Thyroid gland (tissue), 4 donors: ENCODE results near the gene CBARP. TPM values are rescaled to one million over a fixed set of nuclear protein-coding genes. Genes with fewer than 3 reads are reported as not detected.

Experiments used
- DNase-seq, 2 donors: peaks; one replicate each; pipeline ENCODE4 v3.0.0-alpha.2; 2019
- H3K27ac ChIP-seq, 3 donors: fragments of 200-600 bp; sonication (generic); 1 replicate in 2 of 3; 2 replicates in 1 of 3; pipeline ENCODE4 v1.5.1; 2016 to 2019; ENCODE audit warnings: mild to moderate bottlenecking in 1 of 3, moderate library complexity in 1 of 3
- H3K27me3 ChIP-seq: fragments of 200-600 bp; sonication (generic); one replicate; pipeline ENCODE4 v1.5.1; 2019
- H3K36me3 ChIP-seq, 2 donors: fragments of 200-600 bp; sonication (generic); one replicate each; pipeline ENCODE4 v1.5.1; 2016 to 2019
- H3K4me1 ChIP-seq, 2 donors: fragments of 200-600 bp; sonication (generic); one replicate each; pipeline ENCODE4 v1.5.1; 2017 to 2019
- H3K4me3 ChIP-seq, 3 donors: fragments of 200-600 bp; sonication (generic); replicated peaks in 1 of 3; 1 replicate in 2 of 3; 2 replicates in 1 of 3; pipeline ENCODE4 v1.5.1; 2016; ENCODE audit warnings: mild to moderate bottlenecking in 1 of 3
- H3K9me3 ChIP-seq: fragments of 200-600 bp; sonication (generic); one replicate; pipeline ENCODE4 v1.5.1; 2017
- CTCF ChIP-seq, 6 experiments: fragments of 200-600 bp in 3 of 6; fragments of 450-650 bp in 3 of 6; sonication (generic) in 3 of 6; IDR thresholded peaks; one replicate each; pipeline ENCODE4 v1.5.1; 2016 to 2019; ENCODE audit warnings: antibody characterized with exemption in 6 of 6, mild to moderate bottlenecking in 2 of 6, inconsistent platforms in 1 of 6, moderate library complexity in 1 of 6
- POLR2A ChIP-seq, 2 donors: fragments of 450-650 bp; IDR thresholded peaks; one replicate each; pipeline ENCODE4 v1.6.1; 2017; ENCODE audit warnings: antibody characterized with exemption in 2 of 2, mild to moderate bottlenecking in 2 of 2, moderate library complexity in 1 of 2
- WGBS, 2 donors: methylation state at CpG; one replicate each; pipeline ENCODE4 v1.1.5; 2017; 5-methylcytosine and 5-hydroxymethylcytosine counted together
- intact Hi-C: fragments of 100-400 bp; cut with DNase I; formaldehyde crosslinking; loops from one replicate; pipeline ENCODE4 v1.15.1; 2023
- total RNA-seq, 4 donors: library from RNA; depleted of rRNA; stranded (reverse); fragments of >200 nt; gene quantifications; one replicate each; pipeline ENCODE4 v1.2.3, GENCODE V29; 2016

Gene CBARP
- total RNA-seq, 4 donors from 2014 or later: 0.73 to 3.2 (median 1.5) TPM

DNA sequence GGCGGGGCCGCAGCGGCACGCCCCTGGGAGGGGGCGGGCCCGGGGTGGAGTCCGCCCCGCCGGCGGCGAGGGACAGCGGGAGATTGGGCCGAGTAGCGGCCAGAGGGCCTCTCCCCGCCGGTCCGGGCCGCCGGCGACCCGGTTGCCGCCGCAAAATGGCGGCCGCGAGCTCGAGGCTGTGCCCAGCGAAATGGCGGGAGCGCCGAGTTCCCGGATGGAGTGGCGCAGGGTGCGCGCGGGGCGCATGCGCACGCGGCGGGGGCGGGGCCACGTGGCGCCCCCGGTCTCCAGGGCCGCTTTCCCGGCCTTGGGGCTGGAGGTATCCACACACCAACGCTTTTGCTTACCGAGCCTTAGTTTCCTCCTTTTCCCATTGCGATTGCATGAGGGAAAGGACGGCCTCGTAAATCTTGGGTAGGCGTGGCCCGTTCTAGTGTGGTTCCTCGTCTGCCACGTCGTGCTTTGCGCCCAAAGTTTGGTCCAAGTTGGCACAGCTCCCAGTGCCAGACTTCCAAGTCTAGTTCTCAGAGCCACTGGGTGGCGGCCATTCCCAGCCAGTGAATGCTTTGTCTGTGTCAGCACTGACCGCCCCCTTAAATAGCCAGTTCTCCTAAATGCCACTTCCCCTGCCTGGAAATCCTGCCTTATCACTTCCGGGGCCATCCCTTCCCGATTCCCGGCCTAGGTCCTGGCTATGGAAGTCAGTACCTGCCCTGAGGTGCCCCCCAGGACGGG lies 31.8 kb upstream of the CBARP start:
- intact Hi-C loops: no loop called here
- Histone ChIP-seq H3K9me3 (no peaks in the 10 kb centered on the region), H3K4me1 (peaks cover 58 to 87% of the 10 kb centered on the region in 2 donors), H3K36me3 (peaks cover 38 to 47% of the 10 kb centered on the region in 2 donors), H3K27me3 (no peaks in the 10 kb centered on the region), H3K27ac (peak overlapping the region; percentile 84 to 95 (median 93)), H3K4me3 (peak overlapping the region; percentile 21 to 82 (median 48))
- peak; percentile 88 to 89 for DNase-seq
- 0 to 1% methylated on average over 23 to 35 of the region's 64 CpGs for WGBS, 2 donors
- TF ChIP-seq POLR2A (IDR thresholded peaks at IDR 0.05) (peak in 1 of 2 donors; percentile 65), CTCF (IDR thresholded peaks at IDR 0.05) (peak in 1 of 6 experiments; percentile 18)

- Histone ChIP-seq H3K36me3 (peaks cover 33 to 41% of the 10 kb centered on the region in 2 donors), H3K4me1 (peaks cover 55 to 81% of the 10 kb centered on the region in 2 donors), H3K9me3 (no peaks in the 10 kb centered on the region), H3K27ac (peak within 1 kb of the TSS; percentile 84 to 95 (median 93)), H3K4me3 (peak within 1 kb of the TSS; percentile 21 to 82 (median 48)), H3K27me3 (no peaks in the 10 kb centered on the region)
- 0 to 1% methylated on average over 9 to 25 of the region's 50 CpGs for WGBS, 2 donors
- DNase-seq: peak; percentile 100
- peak; percentile 98 to 99 for TF ChIP-seq POLR2A (IDR thresholded peaks at IDR 0.05)
- no peak for TF ChIP-seq CTCF (IDR thresholded peaks at IDR 0.05)
- intact Hi-C loops: no loop called here
Observed at GRCh38 chr19:1269065-1269477, 31.3 kb upstream of the CBARP start, which contains the start of gene CIRBP. CIRBP (plus strand) TSS chr19:1269332; CDS start chr19:1270934, 1,602 bp downstream.

- Histone ChIP-seq H3K27ac (peak overlapping the region; percentile 44 to 95 (median 46)), H3K4me1 (peaks cover 58 to 81% of the 10 kb centered on the region in 2 donors), H3K4me3 (no peak overlapping the region), H3K27me3 (no peaks in the 10 kb centered on the region), H3K36me3 (peaks cover 26 to 35% of the 10 kb centered on the region in 2 donors), H3K9me3 (no peaks in the 10 kb centered on the region)
- no peak for DNase-seq
- WGBS, 2 donors: 48 to 59% methylated on average over 33 to 40 of the region's 40 CpGs
- TF ChIP-seq CTCF (IDR thresholded peaks at IDR 0.05): no peak
- TF ChIP-seq POLR2A (IDR thresholded peaks at IDR 0.05): no peak
- intact Hi-C loops: no loop called here
Observed at GRCh38 chr19:1268226-1269064, 30.6 kb upstream of the CBARP start.

DNA sequence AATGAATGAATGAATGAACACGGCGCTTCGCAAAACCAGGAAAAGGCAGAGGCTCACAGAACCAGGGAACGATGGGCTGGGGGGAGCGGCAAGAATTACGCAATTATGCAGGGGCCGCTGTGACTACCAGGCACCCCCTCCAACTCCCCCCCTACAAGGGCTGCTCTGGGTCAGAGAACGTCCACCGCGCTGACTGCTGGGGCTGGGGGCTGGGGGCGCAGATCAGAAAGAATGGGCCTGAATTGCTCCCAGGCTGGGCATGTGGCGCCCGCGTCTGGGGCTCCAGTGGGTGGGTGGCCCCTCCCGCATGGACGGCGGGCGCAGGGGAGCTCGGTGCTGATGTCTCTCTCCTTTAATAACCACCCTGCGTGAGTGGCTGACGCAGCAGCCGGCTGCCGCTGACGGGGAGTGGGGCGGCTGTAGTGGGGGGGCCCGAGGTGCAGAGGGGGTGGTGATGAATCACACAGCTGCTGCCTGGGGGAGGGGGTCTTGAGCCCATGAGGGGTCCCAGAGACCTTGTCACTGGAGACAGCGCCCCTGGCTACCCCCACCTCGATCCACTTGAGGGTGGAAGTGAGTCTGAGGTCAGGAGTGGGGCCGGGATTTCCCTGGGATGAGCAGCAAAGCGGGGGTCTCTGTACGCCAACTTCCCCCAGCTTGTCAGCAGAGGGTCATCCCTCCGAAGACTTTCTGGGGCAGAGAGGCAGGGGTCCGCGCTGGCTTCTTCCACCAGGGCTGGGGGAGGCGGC lies 29.8 kb upstream of the CBARP start:
- Histone ChIP-seq H3K27me3 (no peaks in the 10 kb centered on the region), H3K4me3 (no peak overlapping the region), H3K27ac (peak overlapping the region in 1 of 3 donors; percentile 95), H3K9me3 (no peaks in the 10 kb centered on the region), H3K4me1 (peaks cover 65 to 82% of the 10 kb centered on the region in 2 donors), H3K36me3 (peaks cover 18 to 27% of the 10 kb centered on the region in 2 donors)
- TF ChIP-seq POLR2A (IDR thresholded peaks at IDR 0.05) (no peak), CTCF (IDR thresholded peaks at IDR 0.05) (no peak)
- WGBS, 2 donors: 32 to 41% methylated on average over 22 to 23 of the region's 35 CpGs
- intact Hi-C loops: loop anchor here (2.0 kb wide), 1 partner anchor 23 kb away; no protein-coding TSS in a partner anchor
- no peak for DNase-seq
